SK-N-MC (cell line): ENCODE data around the gene KCNC4.

Experiments
- EZH2 ChIP-seq: fragments of 200-600 bp; sonication (generic); IDR thresholded peaks from one replicate; pipeline ENCODE4 v1.6.1; 2017; ENCODE audit warnings: antibody characterized with exemption
- POLR2AphosphoS5 ChIP-seq: IDR thresholded peaks from 2 replicates; pipeline ENCODE4 v1.6.1; 2012; ENCODE audit warnings: mild to moderate bottlenecking, low read depth, low read length, borderline replicate concordance

- no peak for TF ChIP-seq POLR2AphosphoS5
- no peak for TF ChIP-seq EZH2
Observed at GRCh38 chr1:110225756-110226404, 15.8 kb downstream of the KCNC4 start.
